CD4-positive, alpha-beta T cell treated with Interleukin-21 for 1 hour (primary cell): ENCODE measurements around the gene MAST3.
A peak's percentile ranks its signal among the peaks of the same experiment; 100 is the strongest.

Experiments
- DNase-seq: peaks from one replicate; pipeline ENCODE4 v3.0.0-alpha.2; 2020

The MAST3 gene

GRCh38 chr19:18097217-18097992 lies at the start of gene MAST3:
TSS of gene MAST3 (plus strand) at chr19:18097778. CDS start at chr19:18097793, 15 bp downstream.
- DNase-seq: peak; percentile 94

- DNase-seq: no peak
These were observed 48.2 kb upstream of the MAST3 start for GRCh38 chr19:18049385-18049784.

- no peak for DNase-seq
These were observed 45.7 kb upstream of the MAST3 start for GRCh38 chr19:18051887-18052286.

GRCh38 chr19:18053576-18054219 lies 43.9 kb upstream of the MAST3 start:
- no peak for DNase-seq

- no peak for DNase-seq
These were observed 41.6 kb upstream of the MAST3 start for GRCh38 chr19:18055967-18056366.

GRCh38 chr19:18057557-18057956 lies 40.0 kb upstream of the MAST3 start:
- DNase-seq: no peak

- peak; percentile 84 for DNase-seq
These were observed 39.2 kb upstream of the MAST3 start for GRCh38 chr19:18058208-18059009.

GRCh38 chr19:18059297-18059696 lies 38.3 kb upstream of the MAST3 start:
- DNase-seq: no peak

GRCh38 chr19:18059902-18060301 lies 37.7 kb upstream of the MAST3 start:
- DNase-seq: no peak

GRCh38 chr19:18060472-18060871 lies 37.1 kb upstream of the MAST3 start:
- DNase-seq: no peak

- no peak for DNase-seq
These were observed 35.5 kb upstream of the MAST3 start for GRCh38 chr19:18062028-18062427.

GRCh38 chr19:18063463-18063862 lies 34.1 kb upstream of the MAST3 start:
- no peak for DNase-seq

- no peak for DNase-seq
These were observed 32.4 kb upstream of the MAST3 start for GRCh38 chr19:18065173-18065495.

- no peak for DNase-seq
These were observed 29.2 kb upstream of the MAST3 start for GRCh38 chr19:18068395-18068794.

GRCh38 chr19:18069383-18069782 lies 28.2 kb upstream of the MAST3 start:
- no peak for DNase-seq

- no peak for DNase-seq
These were observed 27.4 kb upstream of the MAST3 start for GRCh38 chr19:18070181-18070580.

- DNase-seq: no peak
These were observed 25.2 kb upstream of the MAST3 start for GRCh38 chr19:18072335-18072734.

GRCh38 chr19:18073197-18073596 lies 24.4 kb upstream of the MAST3 start:
- DNase-seq: no peak

- no peak for DNase-seq
These were observed 23.4 kb upstream of the MAST3 start for GRCh38 chr19:18074192-18074591.

GRCh38 chr19:18083929-18084684 lies 13.5 kb upstream of the MAST3 start:
- DNase-seq: no peak

- DNase-seq: no peak
These were observed 11.7 kb upstream of the MAST3 start for GRCh38 chr19:18085702-18086457.

- DNase-seq: peak; percentile 75
These were observed 10.9 kb upstream of the MAST3 start, which contains the start of gene IL12RB1 for GRCh38 chr19:18086590-18087138. TSS of gene IL12RB1 (minus strand) at chr19:18086934. CDS start at chr19:18086823, 111 bp downstream.
